ENCODE results near the gene ACBD3.

ACBD3 gene

DNA sequence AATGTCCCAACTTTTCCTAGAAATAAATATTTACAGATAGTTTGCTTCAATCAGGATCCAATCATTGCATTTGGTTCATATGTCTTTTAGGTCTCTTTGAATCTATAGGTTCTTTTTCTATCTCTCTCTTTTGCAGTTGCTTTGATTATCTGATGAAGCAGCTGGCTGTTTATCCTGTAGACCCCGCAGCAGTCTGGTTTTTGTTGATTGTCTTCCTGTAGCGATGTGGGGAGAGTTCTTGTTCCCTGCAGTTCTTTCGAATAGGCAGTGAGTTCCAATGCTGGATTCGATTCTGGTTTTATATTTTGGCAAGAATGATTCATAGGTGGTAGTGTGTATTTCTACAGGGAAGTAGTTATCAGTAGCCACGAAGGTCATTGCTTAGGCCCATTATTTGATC is 29.5 kb upstream of the ACBD3 start:
- 74 to 79% methylated on average over 5 of the region's 5 CpGs for WGBS, 2 experiments
- no peaks in the 10 kb centered on the region for H3K9me3 ChIP-seq (ENCODE audit: control insufficient read depth, low read length)
- peaks cover 3% of the 10 kb centered on the region for H3K27me3 ChIP-seq (ENCODE audit: control insufficient read depth, insufficient read depth, low read length, poor library complexity, severe bottlenecking)
- peaks cover 2% of the 10 kb centered on the region for H3K4me1 ChIP-seq (ENCODE audit: control insufficient read depth, insufficient read depth, low read length)
- no peak overlapping the region for H3K27ac ChIP-seq (ENCODE audit: insufficient read depth, low read depth, low read length, poor library complexity, severe bottlenecking)
- no peak overlapping the region for H3K4me3 ChIP-seq (ENCODE audit: insufficient read depth, low read depth, low read length)
- H3K36me3 ChIP-seq (ENCODE audit: control insufficient read depth, insufficient read depth, low read length): no peaks in the 10 kb centered on the region

DNA sequence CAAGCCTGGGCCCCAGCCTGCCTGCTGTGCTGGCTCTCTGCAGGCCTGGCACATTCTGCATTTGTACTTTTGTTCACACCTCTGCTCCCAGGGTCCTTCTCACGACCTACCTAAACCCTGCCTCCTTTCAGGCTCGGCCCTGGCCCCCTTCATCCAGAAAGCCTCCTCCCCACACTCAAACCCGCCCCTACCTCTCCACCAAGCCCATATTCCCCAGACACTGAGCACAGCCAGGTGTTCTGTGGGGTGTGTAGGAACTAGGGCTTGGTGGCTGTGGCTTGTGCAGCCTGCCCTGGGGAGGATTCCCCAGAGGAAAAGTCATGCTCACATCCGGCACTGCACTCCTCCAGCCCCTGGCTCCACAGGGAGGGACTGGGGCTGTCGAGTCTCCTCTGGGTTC is 28.7 kb upstream of the ACBD3 start:
- Histone ChIP-seq H3K36me3 (ENCODE audit: control insufficient read depth, insufficient read depth, low read length) (no peaks in the 10 kb centered on the region), H3K27ac (ENCODE audit: insufficient read depth, low read depth, low read length, poor library complexity, severe bottlenecking) (no peak overlapping the region), H3K9me3 (ENCODE audit: control insufficient read depth, low read length) (no peaks in the 10 kb centered on the region), H3K4me3 (ENCODE audit: insufficient read depth, low read depth, low read length) (no peak overlapping the region), H3K4me1 (ENCODE audit: control insufficient read depth, insufficient read depth, low read length) (peaks cover 9% of the 10 kb centered on the region), H3K27me3 (ENCODE audit: control insufficient read depth, insufficient read depth, low read length, poor library complexity, severe bottlenecking) (no peaks in the 10 kb centered on the region)
- WGBS, 2 experiments: 62 to 63% methylated on average over 5 of the region's 5 CpGs

DNA sequence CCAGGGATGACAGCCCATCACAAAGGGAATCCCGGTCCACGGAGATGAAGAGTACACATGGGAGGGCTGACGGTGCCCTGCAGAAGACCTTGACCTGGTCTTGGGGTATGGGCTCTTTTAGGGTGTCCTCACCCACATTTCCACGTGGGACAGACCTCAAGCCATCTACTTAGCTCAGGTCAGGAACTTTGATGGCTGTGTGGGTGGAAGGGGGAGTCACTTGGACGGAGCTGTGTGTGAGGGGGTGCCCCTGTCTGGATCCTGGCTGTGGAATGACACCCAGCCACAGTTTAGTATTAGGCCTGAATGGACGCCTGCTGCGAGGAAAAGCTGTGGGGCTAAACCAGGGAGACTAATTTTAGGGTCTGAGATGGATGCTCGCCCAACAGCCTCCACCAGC is 26.0 kb upstream of the ACBD3 start:
- H3K4me1 ChIP-seq (ENCODE audit: control insufficient read depth, insufficient read depth, low read length): peaks cover 20% of the 10 kb centered on the region
- no peaks in the 10 kb centered on the region for H3K9me3 ChIP-seq (ENCODE audit: control insufficient read depth, low read length)
- 91 to 95% methylated on average over 8 of the region's 8 CpGs for WGBS, 2 experiments
- no peak overlapping the region for H3K27ac ChIP-seq (ENCODE audit: insufficient read depth, low read depth, low read length, poor library complexity, severe bottlenecking)
- no peaks in the 10 kb centered on the region for H3K27me3 ChIP-seq (ENCODE audit: control insufficient read depth, insufficient read depth, low read length, poor library complexity, severe bottlenecking)
- H3K4me3 ChIP-seq (ENCODE audit: insufficient read depth, low read depth, low read length): no peak overlapping the region
- no peaks in the 10 kb centered on the region for H3K36me3 ChIP-seq (ENCODE audit: control insufficient read depth, insufficient read depth, low read length)

DNA sequence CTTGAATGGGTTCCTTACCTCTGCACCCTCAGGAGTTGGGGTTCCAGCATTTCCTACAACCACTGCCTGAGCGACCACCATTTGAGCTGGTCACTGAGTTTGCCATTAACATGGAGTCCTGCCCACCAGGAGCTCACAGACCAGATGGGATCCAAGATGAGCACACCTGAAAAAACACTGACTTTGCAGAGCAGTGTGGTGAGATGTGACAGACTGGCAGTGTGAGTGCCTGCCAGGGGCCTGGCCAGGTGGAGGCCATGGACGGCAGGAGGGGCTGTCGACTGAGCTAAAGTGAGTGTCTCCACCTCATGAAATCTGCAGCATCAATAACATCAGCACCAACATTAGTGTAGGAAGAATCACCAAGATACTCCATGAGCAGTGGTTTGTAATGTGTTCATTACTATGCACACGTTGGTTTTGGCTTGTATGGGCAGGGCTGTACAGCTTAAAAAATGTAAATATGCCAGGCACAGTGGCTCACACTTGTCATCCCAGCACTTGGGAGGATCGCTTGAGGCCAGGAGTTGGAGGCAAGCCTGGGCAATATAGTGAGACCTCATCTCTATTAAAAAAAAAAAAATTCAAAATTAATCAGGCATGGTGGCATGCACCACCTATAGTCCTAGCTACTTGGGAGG is 24.8 kb upstream of the ACBD3 start:
- Histone ChIP-seq H3K9me3 (ENCODE audit: control insufficient read depth, low read length) (no peaks in the 10 kb centered on the region), H3K27me3 (ENCODE audit: control insufficient read depth, insufficient read depth, low read length, poor library complexity, severe bottlenecking) (no peaks in the 10 kb centered on the region), H3K27ac (ENCODE audit: insufficient read depth, low read depth, low read length, poor library complexity, severe bottlenecking) (no peak overlapping the region), H3K4me3 (ENCODE audit: insufficient read depth, low read depth, low read length) (no peak overlapping the region), H3K36me3 (ENCODE audit: control insufficient read depth, insufficient read depth, low read length) (no peaks in the 10 kb centered on the region), H3K4me1 (ENCODE audit: control insufficient read depth, insufficient read depth, low read length) (peaks cover 20% of the 10 kb centered on the region)
- WGBS, 2 experiments: 88 to 91% methylated on average over 5 of the region's 5 CpGs

DNA sequence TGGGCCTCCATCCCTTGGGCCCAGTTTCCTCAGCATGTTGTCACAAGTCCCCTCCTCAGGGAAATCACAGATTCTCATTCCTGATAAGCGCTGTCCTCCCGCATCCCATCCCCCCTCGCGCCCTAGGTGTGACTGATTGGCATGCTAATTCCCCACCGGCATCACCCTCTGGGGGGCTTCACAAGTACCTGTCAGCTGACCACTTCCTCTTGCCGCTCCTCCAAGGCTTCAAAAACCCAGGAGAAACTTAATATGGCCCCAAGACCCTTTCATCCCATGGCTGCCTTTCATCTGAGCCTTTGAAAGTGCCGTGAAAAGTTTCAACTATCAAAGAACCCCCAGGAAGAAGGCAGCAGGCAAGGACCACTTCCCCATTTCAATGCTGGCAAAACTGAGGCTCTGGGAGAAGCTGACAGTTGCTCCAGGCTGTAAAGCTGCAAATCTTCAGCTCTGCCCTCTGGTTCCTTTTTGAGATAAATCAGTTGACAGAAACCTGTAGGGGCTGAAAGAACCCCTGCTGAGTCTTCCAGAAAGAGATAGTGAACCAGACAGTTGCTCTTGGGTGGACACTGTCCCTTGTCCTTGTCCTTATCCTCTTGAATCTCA is 24.1 kb upstream of the ACBD3 start:
- Histone ChIP-seq H3K4me3 (ENCODE audit: insufficient read depth, low read depth, low read length) (no peak overlapping the region), H3K36me3 (ENCODE audit: control insufficient read depth, insufficient read depth, low read length) (no peaks in the 10 kb centered on the region), H3K27ac (ENCODE audit: insufficient read depth, low read depth, low read length, poor library complexity, severe bottlenecking) (no peak overlapping the region), H3K4me1 (ENCODE audit: control insufficient read depth, insufficient read depth, low read length) (peaks cover 20% of the 10 kb centered on the region), H3K27me3 (ENCODE audit: control insufficient read depth, insufficient read depth, low read length, poor library complexity, severe bottlenecking) (no peaks in the 10 kb centered on the region), H3K9me3 (ENCODE audit: control insufficient read depth, low read length) (no peaks in the 10 kb centered on the region)
- WGBS, 2 experiments: 15 to 16% methylated on average over 7 of the region's 7 CpGs

DNA sequence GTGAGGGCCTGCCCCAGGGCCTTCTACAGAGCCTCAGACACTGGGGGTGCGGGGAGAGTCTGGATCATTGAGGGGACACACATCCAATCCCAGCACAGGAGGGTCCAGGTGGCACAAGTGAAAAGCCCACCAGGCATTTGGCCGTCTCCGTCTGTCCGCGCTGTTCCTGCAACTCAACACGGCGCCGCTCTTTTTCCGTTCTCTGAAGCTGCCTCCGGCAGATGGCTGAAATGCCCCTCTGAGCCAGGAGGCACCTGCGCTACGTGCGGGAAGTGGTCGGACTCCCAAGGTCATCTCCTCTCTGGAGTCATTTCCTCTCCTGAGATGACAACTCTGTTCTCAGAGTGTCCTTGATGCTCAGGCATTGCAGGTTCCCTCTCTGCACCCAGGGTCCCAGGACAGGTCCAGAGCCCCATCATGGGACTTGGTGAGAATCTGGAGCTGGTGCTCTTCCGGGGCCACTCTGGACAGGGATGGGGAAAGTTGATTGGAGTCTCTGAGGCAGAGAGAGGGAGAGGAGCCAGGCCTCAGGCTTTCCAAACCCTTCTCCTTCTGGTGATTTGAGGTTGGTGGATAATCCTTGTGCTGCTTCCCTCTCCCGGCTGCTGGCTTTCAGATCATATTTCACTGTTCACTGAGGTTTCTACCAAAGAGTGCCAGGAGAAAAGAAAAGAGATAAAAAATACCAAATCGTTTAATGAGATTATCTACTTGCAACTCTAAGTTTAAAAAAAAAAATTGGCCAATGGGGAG is 22.9 kb upstream of the ACBD3 start:
- H3K4me1 ChIP-seq (ENCODE audit: control insufficient read depth, insufficient read depth, low read length): peaks cover 20% of the 10 kb centered on the region
- no peaks in the 10 kb centered on the region for H3K9me3 ChIP-seq (ENCODE audit: control insufficient read depth, low read length)
- no peaks in the 10 kb centered on the region for H3K27me3 ChIP-seq (ENCODE audit: control insufficient read depth, insufficient read depth, low read length, poor library complexity, severe bottlenecking)
- H3K36me3 ChIP-seq (ENCODE audit: control insufficient read depth, insufficient read depth, low read length): no peaks in the 10 kb centered on the region
- WGBS, 2 experiments: 89 to 93% methylated on average over 16 to 17 of the region's 17 CpGs
- H3K4me3 ChIP-seq (ENCODE audit: insufficient read depth, low read depth, low read length): no peak overlapping the region
- H3K27ac ChIP-seq (ENCODE audit: insufficient read depth, low read depth, low read length, poor library complexity, severe bottlenecking): no peak overlapping the region

DNA sequence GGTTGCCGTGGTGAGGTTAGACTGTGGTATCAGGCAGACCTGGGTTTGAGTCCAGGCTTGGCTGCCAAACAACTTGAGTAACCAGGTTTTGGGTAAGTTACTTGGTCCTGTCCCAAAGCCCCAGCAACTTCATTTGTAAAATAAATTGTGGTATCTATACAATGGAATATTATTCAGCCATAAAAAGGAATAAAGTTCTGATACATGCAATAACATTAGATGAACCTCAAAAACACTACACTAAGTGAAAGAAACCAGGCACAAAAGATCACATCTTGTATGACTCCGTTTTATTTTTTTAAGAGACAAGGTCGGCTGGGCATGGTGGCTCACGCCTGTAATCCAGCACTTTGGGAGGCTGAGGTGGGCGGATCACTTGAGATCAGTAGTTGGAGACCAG is 20.5 kb upstream of the ACBD3 start:
- 87 to 91% methylated on average over 5 of the region's 5 CpGs for WGBS, 2 experiments
- Histone ChIP-seq H3K9me3 (ENCODE audit: control insufficient read depth, low read length) (no peaks in the 10 kb centered on the region), H3K36me3 (ENCODE audit: control insufficient read depth, insufficient read depth, low read length) (no peaks in the 10 kb centered on the region), H3K4me1 (ENCODE audit: control insufficient read depth, insufficient read depth, low read length) (peaks cover 20% of the 10 kb centered on the region), H3K27me3 (ENCODE audit: control insufficient read depth, insufficient read depth, low read length, poor library complexity, severe bottlenecking) (no peaks in the 10 kb centered on the region), H3K4me3 (ENCODE audit: insufficient read depth, low read depth, low read length) (no peak overlapping the region), H3K27ac (ENCODE audit: insufficient read depth, low read depth, low read length, poor library complexity, severe bottlenecking) (no peak overlapping the region)

DNA sequence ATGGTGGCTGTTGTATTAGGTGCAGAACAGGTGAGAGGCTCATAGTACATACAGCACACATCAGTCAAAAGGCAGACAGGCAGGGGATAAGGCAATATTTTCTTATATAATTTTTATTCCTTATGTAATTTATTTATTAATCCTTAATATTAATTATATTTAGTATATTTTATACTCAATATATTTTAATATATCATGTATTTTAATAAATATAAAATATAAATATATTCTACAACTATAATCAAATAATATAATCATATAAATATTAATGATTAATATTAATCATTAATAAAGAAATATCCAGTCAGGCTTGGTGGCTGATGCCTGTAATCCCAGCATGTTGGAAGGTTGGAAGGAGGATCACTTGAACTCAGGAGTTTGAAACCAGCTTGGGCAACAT is 17.7 kb upstream of the ACBD3 start:
- H3K9me3 ChIP-seq (ENCODE audit: control insufficient read depth, low read length): no peaks in the 10 kb centered on the region
- no peaks in the 10 kb centered on the region for H3K36me3 ChIP-seq (ENCODE audit: control insufficient read depth, insufficient read depth, low read length)
- H3K27me3 ChIP-seq (ENCODE audit: control insufficient read depth, insufficient read depth, low read length, poor library complexity, severe bottlenecking): no peaks in the 10 kb centered on the region
- H3K4me1 ChIP-seq (ENCODE audit: control insufficient read depth, insufficient read depth, low read length): peaks cover 2% of the 10 kb centered on the region
- H3K4me3 ChIP-seq (ENCODE audit: insufficient read depth, low read depth, low read length): no peak overlapping the region
- H3K27ac ChIP-seq (ENCODE audit: insufficient read depth, low read depth, low read length, poor library complexity, severe bottlenecking): no peak overlapping the region

DNA sequence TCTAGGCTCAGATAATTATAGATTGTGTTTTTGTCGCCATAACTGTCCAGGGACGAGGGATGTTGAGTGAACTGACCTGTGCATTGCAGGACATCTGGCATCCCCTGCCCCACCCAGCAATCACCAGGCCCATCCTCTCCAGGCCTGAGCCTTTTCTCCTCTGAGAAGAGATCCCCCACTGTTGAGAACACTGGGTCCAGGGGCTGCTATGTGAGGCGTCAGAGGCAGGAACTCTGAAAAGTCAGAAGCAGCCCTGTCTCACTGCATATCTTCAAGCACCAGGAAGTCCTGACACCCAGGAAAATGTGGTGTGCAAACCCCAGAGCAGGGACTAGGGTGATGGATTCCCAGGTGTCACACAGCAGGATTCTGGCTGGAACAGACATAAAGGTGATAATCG is 17.1 kb upstream of the ACBD3 start:
- 71 to 74% methylated on average over 4 of the region's 4 CpGs for WGBS, 2 experiments
- H3K36me3 ChIP-seq (ENCODE audit: control insufficient read depth, insufficient read depth, low read length): no peaks in the 10 kb centered on the region
- H3K4me3 ChIP-seq (ENCODE audit: insufficient read depth, low read depth, low read length): no peak overlapping the region
- H3K9me3 ChIP-seq (ENCODE audit: control insufficient read depth, low read length): no peaks in the 10 kb centered on the region
- H3K27ac ChIP-seq (ENCODE audit: insufficient read depth, low read depth, low read length, poor library complexity, severe bottlenecking): no peak overlapping the region
- no peaks in the 10 kb centered on the region for H3K4me1 ChIP-seq (ENCODE audit: control insufficient read depth, insufficient read depth, low read length)
- H3K27me3 ChIP-seq (ENCODE audit: control insufficient read depth, insufficient read depth, low read length, poor library complexity, severe bottlenecking): no peaks in the 10 kb centered on the region

DNA sequence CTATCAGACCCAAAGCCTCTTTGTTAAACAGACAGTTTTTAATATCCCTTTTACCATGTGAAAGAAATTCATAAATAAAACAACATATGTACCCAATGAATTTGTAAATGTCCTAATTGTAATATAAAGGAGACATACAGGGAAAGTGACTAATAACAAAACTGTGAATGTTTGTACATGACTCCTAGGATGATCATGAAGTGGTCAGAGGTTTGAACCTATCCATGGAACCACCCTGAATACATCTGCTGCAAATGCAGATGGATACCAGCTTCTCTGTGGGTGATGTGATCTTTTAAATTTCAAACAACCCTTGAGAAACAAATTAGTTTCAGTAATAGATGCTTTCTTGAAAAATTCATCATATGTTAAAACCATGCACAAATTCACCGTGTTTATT is 16.7 kb upstream of the ACBD3 start:
- H3K4me1 ChIP-seq (ENCODE audit: control insufficient read depth, insufficient read depth, low read length): no peaks in the 10 kb centered on the region
- H3K4me3 ChIP-seq (ENCODE audit: insufficient read depth, low read depth, low read length): no peak overlapping the region
- 89 to 100% methylated on average over 1 of the region's 1 CpG for WGBS, 2 experiments
- H3K27me3 ChIP-seq (ENCODE audit: control insufficient read depth, insufficient read depth, low read length, poor library complexity, severe bottlenecking): no peaks in the 10 kb centered on the region
- H3K36me3 ChIP-seq (ENCODE audit: control insufficient read depth, insufficient read depth, low read length): no peaks in the 10 kb centered on the region
- H3K9me3 ChIP-seq (ENCODE audit: control insufficient read depth, low read length): no peaks in the 10 kb centered on the region
- H3K27ac ChIP-seq (ENCODE audit: insufficient read depth, low read depth, low read length, poor library complexity, severe bottlenecking): no peak overlapping the region

All from ectodermal cell (in vitro differentiated cells).